ENCODE data around the gene POLR1A. TPM values are rescaled to one million over a fixed set of nuclear protein-coding genes. Genes with fewer than 3 reads are reported as not detected.

Gene POLR1A
- total RNA-seq, 1 donor: 17.4 TPM

- TF ChIP-seq CTCF (IDR thresholded peaks at IDR 0.05; ENCODE audit: extremely low read depth, low read depth, low read length): peak; percentile 27
- no peak overlapping the region for H2AFZ ChIP-seq (ENCODE audit: low read length)
- no peaks in the 10 kb centered on the region for H3K79me2 ChIP-seq (ENCODE audit: insufficient read depth, low read length)
- H3K4me2 ChIP-seq (ENCODE audit: insufficient read depth, low read length): no peak overlapping the region
- no peaks in the 10 kb centered on the region for H3K9me3 ChIP-seq (ENCODE audit: low read depth, low read length)
- no peak overlapping the region for H3K27ac ChIP-seq (ENCODE audit: low read depth, low read length)
- peaks cover 21% of the 10 kb centered on the region for H3K36me3 ChIP-seq (ENCODE audit: insufficient read depth, low read length)
- H3K27me3 ChIP-seq (ENCODE audit: insufficient read depth, low read length): no peaks in the 10 kb centered on the region
- DNase-seq (ENCODE audit: insufficient read length, low spot score, missing footprints): peak; percentile 88
- H3K4me3 ChIP-seq (ENCODE audit: insufficient read depth, low read length): no peak overlapping the region
- peaks cover 10% of the 10 kb centered on the region for H3K4me1 ChIP-seq (ENCODE audit: insufficient read depth, low read length)
- peaks cover 4% of the 10 kb centered on the region for H4K20me1 ChIP-seq (ENCODE audit: insufficient read depth, low read length)
These were observed 84.0 kb downstream of the POLR1A start for GRCh38 chr2:86021396-86022378.

- Histone ChIP-seq H3K4me3 (ENCODE audit: insufficient read depth, low read length) (no peak overlapping the region), H3K36me3 (ENCODE audit: insufficient read depth, low read length) (peaks cover 14% of the 10 kb centered on the region), H3K79me2 (ENCODE audit: insufficient read depth, low read length) (no peaks in the 10 kb centered on the region), H3K4me2 (ENCODE audit: insufficient read depth, low read length) (no peak overlapping the region), H2AFZ (ENCODE audit: low read length) (no peak overlapping the region), H3K27me3 (ENCODE audit: insufficient read depth, low read length) (no peaks in the 10 kb centered on the region), H3K4me1 (ENCODE audit: insufficient read depth, low read length) (peaks cover 10% of the 10 kb centered on the region), H3K9me3 (ENCODE audit: low read depth, low read length) (no peaks in the 10 kb centered on the region), H4K20me1 (ENCODE audit: insufficient read depth, low read length) (peaks cover 4% of the 10 kb centered on the region), H3K27ac (ENCODE audit: low read depth, low read length) (no peak overlapping the region)
- TF ChIP-seq CTCF (IDR thresholded peaks at IDR 0.05; ENCODE audit: extremely low read depth, low read depth, low read length): no peak
- peak; percentile 93 for DNase-seq (ENCODE audit: insufficient read length, low spot score, missing footprints)
These were observed 84.7 kb downstream of the POLR1A start for GRCh38 chr2:86020984-86021383.

GRCh38 chr2:86019121-86019520 is 86.6 kb downstream of the POLR1A start:
- Histone ChIP-seq H3K4me2 (ENCODE audit: insufficient read depth, low read length) (no peak overlapping the region), H3K4me1 (ENCODE audit: insufficient read depth, low read length) (peaks cover 10% of the 10 kb centered on the region), H2AFZ (ENCODE audit: low read length) (no peak overlapping the region), H4K20me1 (ENCODE audit: insufficient read depth, low read length) (peaks cover 4% of the 10 kb centered on the region), H3K4me3 (ENCODE audit: insufficient read depth, low read length) (no peak overlapping the region), H3K79me2 (ENCODE audit: insufficient read depth, low read length) (no peaks in the 10 kb centered on the region), H3K9me3 (ENCODE audit: low read depth, low read length) (peaks cover 5% of the 10 kb centered on the region), H3K36me3 (ENCODE audit: insufficient read depth, low read length) (peaks cover 3% of the 10 kb centered on the region), H3K27me3 (ENCODE audit: insufficient read depth, low read length) (no peaks in the 10 kb centered on the region), H3K27ac (ENCODE audit: low read depth, low read length) (no peak overlapping the region)
- no peak for TF ChIP-seq CTCF (IDR thresholded peaks at IDR 0.05; ENCODE audit: extremely low read depth, low read depth, low read length)
- DNase-seq (ENCODE audit: insufficient read length, low spot score, missing footprints): no peak
